GM19023 (cell line): ENCODE measurements around the gene KCNA1.

Experiments used
- ATAC-seq: cut with Tn5 transposase; IDR thresholded peaks from one replicate; pipeline ENCODE4 v1.9.1; 2021; ENCODE audit warnings: mild to moderate bottlenecking, moderate library complexity; ENCODE audit not compliant: unreplicated experiment

KCNA1 gene

DNA sequence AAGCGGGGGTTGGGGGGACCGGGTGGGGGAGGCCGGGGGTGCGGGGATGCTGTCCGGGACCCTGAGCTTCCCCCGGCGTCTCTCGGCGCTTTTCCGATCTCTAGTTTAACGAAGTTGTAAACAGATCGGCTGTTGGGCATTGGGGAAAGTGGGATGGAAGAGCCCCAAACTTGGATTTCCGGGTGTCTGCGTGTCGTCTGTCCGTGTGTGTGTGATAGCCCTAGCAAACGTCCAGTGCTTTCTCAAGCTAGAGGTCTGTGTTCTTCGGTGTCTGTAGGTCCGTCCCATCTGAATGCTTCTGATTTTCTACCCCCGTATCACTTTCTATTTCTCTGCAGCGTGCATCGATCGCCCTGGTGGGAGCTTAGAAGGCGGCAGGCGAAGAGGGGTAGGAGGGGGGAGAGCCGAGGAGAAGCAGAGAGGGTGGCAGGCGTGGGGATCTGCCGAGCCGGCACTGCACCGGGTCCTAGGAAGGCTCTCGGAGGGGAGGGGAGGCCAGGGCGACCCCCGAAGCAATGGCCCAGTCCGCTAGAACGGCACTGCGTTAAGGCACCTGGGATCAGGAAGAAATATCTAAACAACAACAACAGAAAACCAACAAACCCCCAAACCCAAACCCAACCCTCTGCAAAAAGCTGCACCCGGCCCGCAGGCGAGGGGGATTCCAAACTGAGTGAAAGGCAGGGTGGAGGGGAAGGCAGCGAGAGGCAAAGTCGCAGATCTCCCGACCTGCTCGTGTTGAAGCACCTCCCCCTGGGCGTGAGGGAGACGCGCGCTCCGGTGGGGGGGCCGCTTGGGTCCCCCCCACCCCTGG, 1.0 kb downstream of the KCNA1 start:
- no peak for ATAC-seq

GRCh38 chr12:4911316-4911994, 1.8 kb downstream of the KCNA1 start:
- ATAC-seq: no peak

GRCh38 chr12:4914720-4915119, 5.0 kb downstream of the KCNA1 start:
- no peak for ATAC-seq

- ATAC-seq: no peak
Observed at GRCh38 chr12:4915752-4916151, 6.0 kb downstream of the KCNA1 start.

DNA sequence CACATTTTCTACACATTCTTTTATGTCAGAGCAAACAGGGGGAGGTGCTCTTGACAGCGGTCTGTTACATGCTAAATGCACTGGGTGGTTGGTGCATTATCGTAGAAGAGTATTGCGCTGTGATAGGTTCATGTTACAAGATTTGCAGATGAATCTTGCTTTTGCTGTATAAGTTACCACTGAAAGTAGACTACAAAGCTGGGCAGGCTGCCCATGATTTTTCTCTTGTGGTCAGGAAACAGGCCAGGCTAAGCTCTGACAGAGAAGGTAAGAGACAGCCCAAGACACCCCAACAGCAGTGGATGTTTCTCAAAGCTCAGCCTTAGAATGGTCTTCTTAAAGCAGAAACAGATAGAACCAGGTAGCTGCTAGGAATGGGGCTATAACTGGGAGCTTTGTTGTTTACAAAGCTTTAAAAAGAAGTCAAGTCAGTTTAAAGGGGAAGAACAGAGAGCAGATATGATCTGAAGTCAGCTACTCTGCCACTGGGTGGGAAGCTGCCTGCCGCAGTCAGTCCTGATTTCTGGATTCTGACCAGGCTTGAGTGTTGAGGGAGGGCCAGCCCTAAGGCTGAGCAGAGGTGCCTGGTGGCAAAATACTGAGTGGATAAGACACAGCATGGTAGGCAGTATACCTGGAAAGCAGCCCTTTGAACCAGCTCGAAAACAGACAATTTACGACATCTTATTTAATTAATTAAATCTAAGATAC, 9.4 kb downstream of the KCNA1 start:
- no peak for ATAC-seq

GRCh38 chr12:4932576-4932975, 22.9 kb downstream of the KCNA1 start:
- ATAC-seq: no peak

DNA sequence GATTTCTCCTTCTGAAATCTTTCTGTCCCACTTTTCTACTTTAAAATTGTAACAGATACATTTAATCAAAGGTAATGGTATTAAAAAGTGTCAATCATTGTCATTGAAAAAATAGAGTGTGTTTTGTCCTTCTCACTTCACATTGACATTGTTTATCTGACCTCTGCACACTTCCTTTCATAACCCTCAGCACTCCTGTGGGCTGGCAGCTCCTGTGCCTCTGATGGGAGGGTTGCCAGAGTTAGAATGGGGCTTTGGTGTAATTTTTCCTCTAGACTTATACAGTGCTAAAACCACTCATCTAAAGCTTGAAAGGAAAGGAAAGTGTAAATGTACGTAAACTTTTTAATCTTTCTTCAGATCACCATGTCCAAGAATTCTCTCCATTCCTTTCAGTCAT, 23.7 kb downstream of the KCNA1 start:
- ATAC-seq: no peak

GRCh38 chr12:4934407-4935035, 24.8 kb downstream of the KCNA1 start:
- no peak for ATAC-seq

DNA sequence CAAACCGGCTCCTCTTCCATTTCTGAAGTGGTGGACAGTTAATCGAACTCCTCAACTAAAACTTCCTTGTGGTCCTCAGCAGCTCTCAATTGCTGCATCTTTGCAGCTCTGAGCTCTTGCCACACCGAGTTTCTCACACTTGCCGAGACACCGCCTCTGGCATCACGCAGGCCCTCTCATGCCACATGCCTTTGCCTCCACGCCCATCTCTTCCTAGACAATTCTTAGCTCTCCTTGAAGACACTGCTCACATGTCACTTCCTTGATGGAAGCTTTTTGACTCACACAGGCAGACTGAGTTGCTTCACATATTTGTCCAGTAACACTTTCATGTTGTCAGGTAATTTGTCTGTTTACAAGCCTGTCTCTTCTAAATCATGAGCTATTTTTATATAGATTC, 29.2 kb downstream of the KCNA1 start:
- ATAC-seq: no peak

DNA sequence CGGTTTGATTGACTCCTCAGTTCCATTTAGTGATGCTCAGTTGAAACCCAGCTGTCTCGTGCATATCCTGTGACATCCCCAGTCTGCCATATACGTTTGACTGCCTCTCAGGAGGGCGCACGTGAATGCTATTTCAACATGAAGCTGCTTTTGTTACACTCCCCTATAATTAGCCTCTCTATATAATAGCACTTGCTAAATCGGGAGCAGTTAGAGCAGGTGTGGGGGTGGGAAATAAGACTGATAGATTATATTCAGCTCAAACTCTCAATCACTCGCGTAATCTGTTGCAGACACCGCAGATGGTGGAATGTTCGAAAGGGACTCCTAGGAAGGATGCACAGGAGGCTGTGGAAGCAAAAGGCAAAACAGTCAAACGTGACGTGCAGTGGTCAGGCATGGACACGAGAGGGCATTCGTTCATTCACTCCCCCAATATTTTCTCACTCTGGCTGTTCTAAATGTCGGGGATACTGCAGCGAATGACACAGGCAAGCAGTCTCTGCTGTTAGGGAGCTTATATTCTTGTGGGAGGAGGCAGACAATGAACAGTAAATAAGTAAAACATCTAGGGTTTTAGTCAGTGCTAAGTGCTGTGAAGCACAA, 29.8 kb downstream of the KCNA1 start:
- no peak for ATAC-seq

- peak; percentile 84 for ATAC-seq
Observed at GRCh38 chr12:4943067-4943937, 33.6 kb downstream of the KCNA1 start.

- ATAC-seq: no peak
Observed at GRCh38 chr12:4943938-4944284, 34.2 kb downstream of the KCNA1 start.

DNA sequence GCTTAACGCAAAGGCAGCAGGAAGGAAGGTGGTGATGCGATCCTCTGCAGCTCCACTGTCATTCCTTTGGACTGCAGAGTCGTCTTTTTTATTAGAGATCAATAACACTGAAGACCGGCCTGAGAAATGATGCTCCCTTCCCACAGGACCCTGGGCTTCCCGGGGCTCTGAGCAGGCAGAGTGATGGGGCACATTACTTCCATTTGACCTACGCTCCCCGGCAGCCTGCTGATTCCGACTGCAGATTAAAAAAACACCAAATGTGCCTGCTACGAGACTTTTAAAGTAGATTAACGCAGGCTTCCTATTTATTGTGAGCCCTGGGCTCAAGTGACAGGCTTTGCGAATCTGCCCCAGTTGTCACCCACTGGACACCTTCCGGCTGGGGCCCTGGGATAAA, 37.5 kb downstream of the KCNA1 start:
- ATAC-seq: no peak

DNA sequence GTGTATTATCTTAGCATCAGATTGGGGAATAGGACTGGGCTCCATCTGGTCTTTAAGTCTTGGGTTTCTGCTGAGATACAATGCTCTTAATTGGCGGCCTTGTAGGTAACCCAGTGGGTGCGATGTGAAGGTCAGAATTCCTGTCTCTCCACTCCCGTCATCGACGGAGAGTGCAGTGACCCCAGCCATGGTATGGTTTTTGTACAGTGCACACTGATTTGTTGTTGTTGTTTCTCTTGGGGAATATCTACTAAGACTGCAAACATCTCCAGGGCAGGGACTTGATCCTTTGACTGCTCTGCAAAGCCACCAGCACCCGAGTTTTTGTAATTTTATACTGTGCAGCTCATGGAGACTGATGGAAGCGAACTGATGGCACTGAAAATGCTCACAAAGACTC, 41.4 kb downstream of the KCNA1 start:
- no peak for ATAC-seq

DNA sequence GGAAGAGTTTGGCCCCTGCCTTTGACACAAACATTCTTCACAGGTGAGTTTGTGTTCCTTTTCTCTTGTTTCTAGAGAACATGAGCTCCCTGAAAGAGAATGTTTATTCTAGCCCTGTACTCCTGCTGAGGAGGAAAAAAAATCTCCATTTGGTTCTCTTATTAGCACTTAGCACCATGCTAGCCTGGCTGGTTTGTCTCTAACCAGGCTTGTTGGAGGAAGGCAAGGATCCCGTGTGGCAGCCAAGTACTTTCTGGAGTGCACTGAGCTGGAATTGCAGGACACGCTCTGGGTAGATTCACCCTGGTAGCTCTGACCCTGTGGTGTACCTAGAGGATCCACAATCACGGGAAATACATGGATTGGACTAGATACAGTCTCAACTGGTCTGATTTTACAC, 41.9 kb downstream of the KCNA1 start:
- no peak for ATAC-seq

- ATAC-seq: no peak
Observed at GRCh38 chr12:4954621-4955354, 45.1 kb downstream of the KCNA1 start.

- no peak for ATAC-seq
Observed at GRCh38 chr12:4956054-4956453, 46.3 kb downstream of the KCNA1 start.

GRCh38 chr12:4956968-4957367, 47.3 kb downstream of the KCNA1 start:
- no peak for ATAC-seq

GRCh38 chr12:4957761-4958160, 48.1 kb downstream of the KCNA1 start:
- ATAC-seq: no peak
